ENCODE data around the gene SMCHD1.
"Not testable (repeated sequence)": the region's sequence is repeated elsewhere in the genome, so short reads cannot be mapped to it uniquely, and the experiment has no call there.

SMCHD1 gene

DNA sequence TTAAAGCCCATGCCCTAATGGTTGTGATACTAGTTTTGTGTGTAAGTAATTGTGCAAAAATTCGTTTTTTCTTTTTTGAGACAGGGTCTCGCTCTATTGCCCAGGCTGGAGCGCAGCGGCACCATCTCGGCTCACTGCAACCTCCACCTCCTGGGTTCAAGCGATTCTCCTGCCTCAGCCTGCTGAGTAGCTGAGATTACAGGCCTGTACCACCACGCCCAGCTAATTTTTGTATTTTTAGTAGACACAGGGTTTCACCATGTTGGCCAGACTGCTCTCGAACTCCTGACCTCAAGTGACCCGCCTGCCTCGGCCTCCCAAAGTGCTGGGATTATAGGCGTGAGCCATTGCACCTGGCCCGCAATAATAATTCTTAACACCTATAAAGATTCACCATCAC is 196.9 kb downstream of the SMCHD1 start:
- Mint-ChIP-seq H3K4me1 (ENCODE audit: low read depth) (peaks cover 18% of the 10 kb centered on the region), H3K27me3 (ENCODE audit: low read depth) (peaks cover 27% of the 10 kb centered on the region)
- H3K36me3 Mint-ChIP-seq (ENCODE audit: low read depth); H3K4me3 Mint-ChIP-seq; H3K9me3 Mint-ChIP-seq; H3K27ac Mint-ChIP-seq: not testable (repeated sequence)

DNA sequence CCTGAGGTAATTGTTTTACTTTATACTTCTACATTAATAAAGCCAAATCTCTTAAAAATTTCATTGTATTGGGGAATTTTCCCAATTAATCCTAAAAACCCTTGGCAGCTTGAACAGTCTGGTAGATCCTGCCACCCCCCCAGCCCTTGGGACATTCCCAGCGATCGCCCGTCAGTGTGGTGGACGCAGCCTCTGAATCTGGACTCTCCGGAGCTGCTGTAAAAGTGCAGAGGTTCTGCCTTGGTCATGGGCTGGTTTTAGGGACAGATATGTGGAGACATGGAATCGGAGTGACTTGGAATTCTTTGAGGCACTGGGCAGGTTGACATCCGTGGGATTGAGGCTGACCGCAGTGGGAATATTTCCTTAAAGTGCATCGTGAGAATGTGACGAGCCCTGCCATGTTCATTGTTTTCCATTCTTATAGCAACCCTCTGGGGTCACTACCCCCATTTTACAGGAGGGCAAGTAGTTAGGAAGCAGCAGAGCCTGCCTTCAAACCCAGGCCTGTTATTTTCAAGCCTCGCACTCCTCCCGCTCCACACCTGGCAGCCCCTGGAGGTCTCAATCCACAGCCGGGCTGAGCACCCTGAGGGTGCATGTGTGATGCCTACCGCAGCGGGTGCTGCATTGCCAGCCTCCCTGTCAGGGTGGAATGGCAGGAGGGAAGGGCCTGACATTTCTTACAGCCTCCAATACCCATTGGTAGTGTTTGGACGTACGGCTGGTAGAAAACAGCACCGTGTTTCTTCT is 197.8 kb downstream of the SMCHD1 start:
- peaks cover 4% of the 10 kb centered on the region for H3K36me3 Mint-ChIP-seq (ENCODE audit: low read depth)
- H3K27ac Mint-ChIP-seq = no peak overlapping the region
- H3K27me3 Mint-ChIP-seq (ENCODE audit: low read depth) = peaks cover 18% of the 10 kb centered on the region
- no peaks in the 10 kb centered on the region for H3K9me3 Mint-ChIP-seq
- H3K4me3 Mint-ChIP-seq = no peak overlapping the region
- H3K4me1 Mint-ChIP-seq (ENCODE audit: low read depth) = peaks cover 13% of the 10 kb centered on the region

DNA sequence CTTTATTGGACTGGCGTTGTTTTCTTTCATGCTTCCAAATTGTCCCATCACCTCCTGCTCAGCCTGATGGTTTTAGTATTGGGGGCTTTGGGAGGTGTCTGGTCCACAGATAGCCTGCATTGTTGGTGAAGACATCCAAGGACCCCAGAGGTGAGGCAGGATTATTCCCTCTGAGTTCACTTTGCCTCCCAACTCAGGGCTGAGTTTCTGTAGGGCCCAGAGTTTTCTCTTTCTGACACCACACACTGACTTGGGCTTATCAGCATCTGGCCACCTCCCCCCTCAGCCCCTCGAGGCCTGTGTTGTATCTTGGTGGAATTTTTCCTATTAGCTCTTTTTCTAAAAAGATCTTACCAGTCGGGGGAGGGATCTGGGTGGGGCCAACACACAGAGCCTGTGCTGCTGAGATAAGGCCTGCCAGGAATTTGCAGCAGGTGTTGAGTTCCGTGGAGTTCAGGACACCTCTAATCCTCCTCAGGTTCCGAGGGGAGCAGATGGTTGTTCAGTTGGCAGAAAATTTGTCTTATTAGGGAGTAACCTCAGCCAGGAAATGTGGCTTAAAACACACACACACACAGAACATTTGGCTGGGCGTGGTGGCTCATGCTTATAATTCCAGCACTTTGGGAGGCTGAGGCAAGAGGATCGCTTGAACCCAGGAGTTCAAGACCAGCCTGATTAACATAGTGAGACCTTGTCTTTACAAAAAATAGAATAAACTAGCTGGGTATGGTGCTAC is 198.6 kb downstream of the SMCHD1 start:
- H3K36me3 Mint-ChIP-seq (ENCODE audit: low read depth) = no peaks in the 10 kb centered on the region
- H3K27ac Mint-ChIP-seq = no peak overlapping the region
- H3K27me3 Mint-ChIP-seq (ENCODE audit: low read depth) = peaks cover 11% of the 10 kb centered on the region
- no peaks in the 10 kb centered on the region for H3K9me3 Mint-ChIP-seq
- H3K4me3 Mint-ChIP-seq = no peak overlapping the region
- peaks cover 9% of the 10 kb centered on the region for H3K4me1 Mint-ChIP-seq (ENCODE audit: low read depth)
